K562 (cell line): ENCODE data around the gene BARHL2. TPM values are rescaled to one million over a fixed set of nuclear protein-coding genes. Genes with fewer than 3 reads are reported as not detected.

Experiments
- ATAC-seq: fragments of 200-7000 bp; cut with Tn5 transposase; 3 replicates; pipeline ENCODE4 v1.9.1; 2020; ENCODE audit warnings: moderate library complexity
- BruUV-seq: library from RNA; stranded (reverse); fragments of 400-500 nt; replicated peaks from 2 replicates; lab custom pipeline; 2021; lab: Mats Ljungman, UMichigan
- CTCF ChIA-PET: fragments of 300-600 bp; formaldehyde crosslinking; extraction: SDS; loops from one replicate; lab custom pipeline; 2021; ENCODE audit warnings: low intra/inter-chr PET ratio; lab: Yijun Ruan, JAX
- POLR2A ChIA-PET: fragments of 300-600, 350-650 bp; sonication (Branson Sonifier 250); formaldehyde crosslinking; extraction: SDS; loops from one replicate; lab custom pipeline; 2021; ENCODE audit warnings: antibody characterized with exemption, inconsistent platforms; lab: Yijun Ruan, JAX
- DNase-seq, 4 experiments: peaks; one replicate each; pipeline versions ENCODE4 v3.0.0 to v3.0.0-alpha.2; 2011 to 2018; ENCODE audit warnings: low spot score in 3 of 4, mixed read lengths in 3 of 4; ENCODE audit errors: extremely low read depth in 1 of 4
- FAIRE-seq: peaks from 2 replicates; lab custom pipeline; 2011; peaks lifted over from hg19 to GRCh38; lab: Jason Lieb, UNC
- H2AFZ ChIP-seq: 2 replicates; pipeline ENCODE4 v1.6.0; 2011; ENCODE audit warnings: low read depth, low read length, control low read depth, inconsistent platforms
- H3K27ac ChIP-seq: fragments of 200-600 bp; 3 replicates; pipeline ENCODE4 v1.8.0; 2011; ENCODE audit warnings: low read depth, mild to moderate bottlenecking, control low read depth, inconsistent platforms, low read length, moderate library complexity, mixed read lengths; ENCODE audit errors: extremely low read depth
- H3K27me3 ChIP-seq, 2 experiments: fragments of 300-600 bp in 1 of 2; 2 replicates in 1 of 2; 3 replicates in 1 of 2; pipeline versions ENCODE4 v1.6.0 to v1.8.0; 2011; ENCODE audit warnings: inconsistent platforms in 2 of 2, low read length in 2 of 2, mild to moderate bottlenecking in 1 of 2, mixed read lengths in 1 of 2, moderate library complexity in 1 of 2; ENCODE audit not compliant: control insufficient read depth in 2 of 2, insufficient read depth in 2 of 2
- H3K36me3 ChIP-seq: fragments of 300-600 bp; 3 replicates; pipeline ENCODE4 v1.8.0; 2011; ENCODE audit warnings: mild to moderate bottlenecking, low read length, inconsistent platforms; ENCODE audit not compliant: control insufficient read depth, insufficient read depth
- H3K4me1 ChIP-seq, 2 experiments: fragments of 200-600 bp in 1 of 2; replicated peaks in 1 of 2; 2 replicates in 1 of 2; 3 replicates in 1 of 2; pipeline versions ENCODE4 v1.5.1 to v1.8.0; 2011; ENCODE audit warnings: inconsistent platforms in 2 of 2, low read length in 2 of 2, mild to moderate bottlenecking in 1 of 2, mixed read lengths in 1 of 2, moderate library complexity in 1 of 2; ENCODE audit not compliant: control insufficient read depth in 2 of 2, insufficient read depth in 2 of 2
- H3K4me2 ChIP-seq: 2 replicates; pipeline ENCODE4 v1.6.1; 2011; ENCODE audit warnings: low read length, control low read depth, inconsistent platforms, mixed read lengths; ENCODE audit not compliant: insufficient read depth
- H3K4me3 ChIP-seq: fragments of 200-600 bp; sonication (generic), shearing (Covaris generic); 2 replicates; pipeline ENCODE4 v1.5.1; 2016; ENCODE audit warnings: control low read depth, inconsistent platforms
- H3K79me2 ChIP-seq: fragments of 200-600 bp; 3 replicates; pipeline ENCODE4 v1.8.0; 2011; ENCODE audit warnings: low read length, inconsistent platforms; ENCODE audit not compliant: control insufficient read depth, insufficient read depth
- H3K9ac ChIP-seq, 2 experiments: 2 replicates each; pipeline versions ENCODE4 v1.6.0 to v1.6.1; 2011; ENCODE audit warnings: low read depth in 2 of 2, low read length in 2 of 2, control low read depth in 1 of 2, inconsistent platforms in 1 of 2, mild to moderate bottlenecking in 1 of 2, mixed read lengths in 1 of 2; ENCODE audit not compliant: insufficient read depth in 1 of 2
- H3K9me1 ChIP-seq: one replicate; pipeline ENCODE4 v1.6.0; 2011; ENCODE audit warnings: inconsistent platforms, mild to moderate bottlenecking, low read length, moderate library complexity; ENCODE audit not compliant: control insufficient read depth, insufficient read depth
- H3K9me3 ChIP-seq: replicated peaks from 2 replicates; pipeline ENCODE4 v1.5.1; 2011; ENCODE audit warnings: low read depth, low read length, inconsistent platforms; ENCODE audit not compliant: control insufficient read depth, insufficient read depth
- H4K20me1 ChIP-seq: replicated peaks from 2 replicates; pipeline ENCODE4 v1.6.1; 2011; ENCODE audit warnings: low read length, inconsistent platforms, mixed read lengths; ENCODE audit not compliant: control insufficient read depth, insufficient read depth
- CBX2 ChIP-seq: fragments of 200-600 bp; sonication (generic); IDR thresholded peaks from one replicate; pipeline ENCODE4 v1.6.1; 2012; ENCODE audit warnings: mild to moderate bottlenecking, low read length, inconsistent platforms; ENCODE audit not compliant: insufficient read depth, poor library complexity, severe bottlenecking
- CCNT2 ChIP-seq: IDR thresholded peaks from 2 replicates; pipeline ENCODE4 v1.6.1; 2011; ENCODE audit warnings: borderline replicate concordance, low read depth, mild to moderate bottlenecking, moderate library complexity, mixed read lengths, low read length; ENCODE audit not compliant: insufficient read length; ENCODE audit errors: extremely low read depth
- EP400 ChIP-seq: fragments of 450-650 bp; IDR thresholded peaks from 2 replicates; pipeline ENCODE4 v1.6.1; 2017; ENCODE audit warnings: antibody characterized with exemption, mild to moderate bottlenecking, moderate library complexity
- ETV1 ChIP-seq: fragments of 450-650 bp; conservative IDR thresholded peaks from 2 replicates; pipeline ENCODE4 v1.6.1; 2016; ENCODE audit warnings: missing genetic modification characterization, control low read depth, low read depth, missing compliant biosample characterization
- FOXP1 ChIP-seq: sonication (generic); formaldehyde crosslinking; IDR thresholded peaks from 2 replicates; pipeline ENCODE4 v1.8.0; 2022; ENCODE audit warnings: mild to moderate bottlenecking, missing genetic modification reagents
- GTF2F1 ChIP-seq: IDR thresholded peaks from 2 replicates; pipeline ENCODE4 v1.6.1; 2011; ENCODE audit warnings: low read depth, low read length, improper control_type of control experiment
- HMG20A ChIP-seq: fragments of 450-650 bp; formaldehyde crosslinking; conservative IDR thresholded peaks from 2 replicates; pipeline ENCODE4 v1.4.0; 2020; ENCODE audit warnings: mild to moderate bottlenecking, mixed read lengths
- HNRNPL ChIP-seq: fragments of 200-400 bp; formaldehyde crosslinking; IDR thresholded peaks from 2 replicates; pipeline ENCODE4 v1.6.1; 2017; ENCODE audit warnings: low read depth, mild to moderate bottlenecking, low read length
- IRF1 ChIP-seq: sonication (generic); formaldehyde crosslinking; IDR thresholded peaks from 2 replicates; pipeline ENCODE4 v1.8.0; 2022; ENCODE audit warnings: missing genetic modification reagents, mild to moderate bottlenecking, borderline replicate concordance
- NR1H2 ChIP-seq: sonication (generic); formaldehyde crosslinking; IDR thresholded peaks from 2 replicates; pipeline ENCODE4 v1.4.0; 2020; ENCODE audit warnings: mild to moderate bottlenecking, missing genetic modification reagents
- NUFIP1 ChIP-seq: fragments of 450-650 bp; IDR thresholded peaks from 2 replicates; pipeline ENCODE4 v1.6.1; 2018; ENCODE audit not compliant: partially characterized antibody
- POLR2H ChIP-seq: IDR thresholded peaks from 2 replicates; pipeline ENCODE4 v1.6.1; 2016; ENCODE audit warnings: missing genetic modification characterization, low read depth, mild to moderate bottlenecking, control low read depth, missing compliant biosample characterization, moderate library complexity
- RBBP5 ChIP-seq: fragments of 200-600 bp; sonication (generic); IDR thresholded peaks from 2 replicates; pipeline ENCODE4 v1.6.1; 2012; ENCODE audit warnings: borderline replicate concordance, mild to moderate bottlenecking, low read length, control low read depth, inconsistent platforms; ENCODE audit not compliant: insufficient read depth, poor library complexity, severe bottlenecking
- ZBED1 ChIP-seq: IDR thresholded peaks from 2 replicates; pipeline ENCODE4 v1.6.1; 2014
- ZNF280A ChIP-seq: fragments of 450-650 bp; IDR thresholded peaks from 2 replicates; pipeline ENCODE4 v1.6.1; 2018; ENCODE audit warnings: mild to moderate bottlenecking, low read depth; ENCODE audit not compliant: partially characterized antibody
- ZNF324 ChIP-seq: fragments of 250-450 bp; sonication (Bioruptor Pico); IDR thresholded peaks from 2 replicates; pipeline ENCODE4 v1.4.0; 2020; ENCODE audit warnings: mild to moderate bottlenecking
- ZNF561 ChIP-seq: fragments of 450-650 bp; formaldehyde crosslinking; conservative IDR thresholded peaks from 2 replicates; pipeline ENCODE4 v1.4.0; 2020; ENCODE audit warnings: mild to moderate bottlenecking, moderate library complexity
- WGBS: fragments of 100-300 bp; shearing (Covaris generic); methylation state at CpG from one replicate; pipeline ENCODE4 v1.1.6; 2016; ENCODE audit warnings: low coverage, mixed read lengths; ENCODE audit not compliant: insufficient coverage; ENCODE audit errors: missing lambda C conversion rate; 5-methylcytosine and 5-hydroxymethylcytosine counted together
- in situ Hi-C: fragments of 300-500 bp; cut with MboI; formaldehyde crosslinking; loops from 4 replicates; pipeline ENCODE4 v1.15.0; 2018; ENCODE audit warnings: inconsistent platforms, mixed read lengths
- intact Hi-C: fragments of 100-400 bp; cut with micrococcal nuclease; formaldehyde crosslinking; loops from 2 replicates; pipeline ENCODE4 v1.14.2; 2022
- polyA plus RNA-seq, 8 experiments: library from polyadenylated mRNA; depleted of rRNA in 4 of 8; stranded (reverse) in 5 of 8; unstranded in 3 of 8; fragments of >200 nt; fragmentation: Nextera tagmentation in 2 of 8; fragmentation: Illumina TruSeq in 1 of 8; extraction: Ambion mirVana in 2 of 8; extraction: Trizol in 1 of 8; gene quantifications; 2 replicates each; pipeline versions ENCODE4 v1.2.1 to v1.2.3, GENCODE V29; 2011 to 2014; ENCODE audit warnings: inconsistent platforms in 1 of 8, missing spikeins in 1 of 8
- total RNA-seq, 7 experiments: library from RNA; depleted of rRNA in 6 of 7; stranded (reverse); fragments of >200 nt in 6 of 7; fragmentation: Illumina TruSeq in 2 of 7; extraction: Trizol in 2 of 7; gene quantifications; 2 replicates each; pipeline versions ENCODE4 v1.2.1 to v1.2.3, GENCODE V29; 2011 to 2021; ENCODE audit warnings: low replicate concordance in 1 of 7

The BARHL2 gene
- total and polyA plus RNA-seq, 9 of the 15 experiments (the other 6 are each of a cell fraction or from before 2014, with no cell fraction given), result 0.06 to 0.11 (median 0.09) TPM; not detected in 6

- no peak for TF ChIP-seq GTF2F1
These were observed 10.9 kb upstream of the BARHL2 start (continued) for GRCh38 chr1:90727917-90728501.

- no peak for FAIRE-seq
- intact Hi-C loops (no loop called here), in situ Hi-C loops (loop anchor here (10.0 kb wide), 2 partner anchors 238 to 438 kb away; no protein-coding TSS in a partner anchor)
- H3K36me3 ChIP-seq, result no peaks in the 10 kb centered on the region
- no peak for ATAC-seq
- H2AFZ ChIP-seq, result no peak overlapping the region
- H3K9ac ChIP-seq, result no peak overlapping the region
- H3K79me2 ChIP-seq, result no peaks in the 10 kb centered on the region
- no peaks in the 10 kb centered on the region for H3K9me3 ChIP-seq
- CTCF ChIA-PET, result no interaction called here
- TF ChIP-seq ZBED1 (no peak), NUFIP1 (no peak), ZNF280A (no peak), HMG20A (CRISPR knock-in tag) (no peak), CCNT2 (no peak), ETV1 (tag) (no peak), CBX2 (no peak), ZNF561 (CRISPR knock-in tag) (no peak), FOXP1 (CRISPR knock-in tag) (no peak), RBBP5 (no peak), ZNF324 (no peak), IRF1 (CRISPR knock-in tag) (no peak), HNRNPL (no peak), NR1H2 (no peak), EP400 (no peak), POLR2H (tag) (no peak)
- peaks cover 0 to 2% of the 10 kb centered on the region in 2 experiments; a peak in 2 of 5 replicates for H3K27me3 ChIP-seq
- no peak for DNase-seq
- WGBS, result 58% methylated on average over 11 of the region's 25 CpGs
- POLR2A ChIA-PET, result no interaction called here
- no TSS peak for BruUV-seq
- H3K27ac ChIP-seq, result no peak overlapping the region
- peaks cover 6 to 17% of the 10 kb centered on the region in 2 experiments; a peak in 4 of 5 replicates for H3K4me1 ChIP-seq
- H4K20me1 ChIP-seq, result no peaks in the 10 kb centered on the region
- H3K4me2 ChIP-seq, result no peak overlapping the region
- H3K9me1 ChIP-seq, result no peaks in the 10 kb centered on the region
- H3K4me3 ChIP-seq, result no peak overlapping the region
These were observed 9.9 kb upstream of the BARHL2 start for GRCh38 chr1:90726986-90727480.
